Measurements from ENCODE around the gene RFX8. TPM values are rescaled to one million over a fixed set of nuclear protein-coding genes. Genes with fewer than 3 reads are reported as not detected.

Gene RFX8
- total RNA-seq, 4 donors from 2014 or later, result 0.91 TPM; not detected in 3

DNA sequence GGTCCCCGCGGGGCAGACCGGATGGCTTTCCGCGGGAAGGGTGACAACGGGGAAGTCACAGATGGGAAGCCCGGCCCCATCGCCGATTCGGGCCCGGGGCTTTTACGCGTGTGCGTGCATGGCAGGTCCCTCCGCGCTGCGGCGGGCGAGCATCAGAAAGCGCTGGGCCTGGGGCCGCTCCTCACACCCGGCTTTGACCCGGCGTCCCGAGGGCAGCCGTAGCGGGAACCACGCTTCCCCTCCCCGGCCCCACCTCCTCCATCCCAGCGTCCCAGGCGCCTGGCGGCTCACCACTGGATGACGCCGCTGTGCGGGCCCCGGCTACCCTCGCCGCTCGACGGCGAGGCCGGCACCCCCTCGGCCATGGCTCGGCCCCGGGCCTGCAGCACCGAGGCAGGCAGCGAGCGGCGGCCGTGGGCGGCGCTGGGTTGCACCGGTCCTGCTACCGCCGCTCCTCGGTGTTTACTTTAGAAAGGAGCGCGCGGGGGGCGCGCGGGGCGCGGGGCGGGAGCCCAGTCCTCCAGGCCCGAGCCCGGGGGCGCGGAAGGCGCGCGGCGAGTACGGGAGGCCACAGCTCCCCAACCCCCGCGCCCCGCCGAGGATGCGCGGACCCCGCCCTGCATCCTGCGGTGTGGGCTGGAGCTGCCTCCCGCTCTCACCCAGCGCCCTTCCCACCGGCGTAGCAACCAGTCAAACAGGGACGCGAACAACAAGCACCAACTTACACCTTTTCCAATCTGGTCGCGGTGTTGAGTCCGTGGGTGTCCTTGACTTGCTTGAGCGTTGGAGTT lies 806 bp downstream of the RFX8 start:
- no peak for TF ChIP-seq POLR2AphosphoS5 (IDR thresholded peaks at IDR 0.05)
- no peak for TF ChIP-seq EP300 (IDR thresholded peaks at IDR 0.05)
- TF ChIP-seq, protein P1, sequence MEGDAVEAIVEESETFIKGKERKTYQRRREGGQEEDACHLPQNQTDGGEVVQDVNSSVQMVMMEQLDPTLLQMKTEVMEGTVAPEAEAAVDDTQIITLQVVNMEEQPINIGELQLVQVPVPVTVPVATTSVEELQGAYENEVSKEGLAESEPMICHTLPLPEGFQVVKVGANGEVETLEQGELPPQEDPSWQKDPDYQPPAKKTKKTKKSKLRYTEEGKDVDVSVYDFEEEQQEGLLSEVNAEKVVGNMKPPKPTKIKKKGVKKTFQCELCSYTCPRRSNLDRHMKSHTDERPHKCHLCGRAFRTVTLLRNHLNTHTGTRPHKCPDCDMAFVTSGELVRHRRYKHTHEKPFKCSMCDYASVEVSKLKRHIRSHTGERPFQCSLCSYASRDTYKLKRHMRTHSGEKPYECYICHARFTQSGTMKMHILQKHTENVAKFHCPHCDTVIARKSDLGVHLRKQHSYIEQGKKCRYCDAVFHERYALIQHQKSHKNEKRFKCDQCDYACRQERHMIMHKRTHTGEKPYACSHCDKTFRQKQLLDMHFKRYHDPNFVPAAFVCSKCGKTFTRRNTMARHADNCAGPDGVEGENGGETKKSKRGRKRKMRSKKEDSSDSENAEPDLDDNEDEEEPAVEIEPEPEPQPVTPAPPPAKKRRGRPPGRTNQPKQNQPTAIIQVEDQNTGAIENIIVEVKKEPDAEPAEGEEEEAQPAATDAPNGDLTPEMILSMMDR (IDR thresholded peaks at IDR 0.05), result no peak
- no peak for TF ChIP-seq POLR2A (IDR thresholded peaks at IDR 0.05; ENCODE audit: low read depth)
- H3K27me3 ChIP-seq, result no peaks in the 10 kb centered on the region
- no peaks in the 10 kb centered on the region for H3K9me3 ChIP-seq
- 13% methylated on average over 5 of the region's 92 CpGs for WGBS
- H3K4me1 ChIP-seq, result peaks cover 6 to 22% (median 20%) of the 10 kb centered on the region in 4 donors
- H3K36me3 ChIP-seq, result no peaks in the 10 kb centered on the region
- H3K4me3 ChIP-seq, result peak overlapping the region; percentile 65 to 71 (median 66)
- no peak for DNase-seq (ENCODE audit: extremely low spot score)
- intact Hi-C loops (cut with DNase I), result no loop called here
- peak overlapping the region; percentile 61 to 75 (median 70) for H3K27ac ChIP-seq (replicated peaks in 1 of 4)

DNA sequence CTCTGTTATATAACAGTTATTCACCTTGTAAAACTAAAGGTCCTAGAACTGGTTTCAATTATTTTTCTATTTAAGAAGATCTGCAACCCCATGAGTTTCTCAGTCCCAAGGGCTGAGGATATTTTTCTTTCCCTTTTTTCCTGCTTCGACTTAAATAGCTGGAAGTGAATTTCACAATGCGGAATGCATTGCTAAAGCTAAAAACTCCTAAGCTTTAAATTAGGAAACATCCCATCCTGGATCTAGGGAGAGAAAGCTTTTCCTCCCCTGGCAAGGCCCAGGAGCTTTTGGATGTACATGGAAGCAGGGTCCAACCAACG lies 1.4 kb downstream of the RFX8 start:
- peaks cover 6 to 22% (median 18%) of the 10 kb centered on the region in 4 donors for H3K4me1 ChIP-seq
- peak overlapping the region; percentile 65 to 71 (median 66) for H3K4me3 ChIP-seq
- TF ChIP-seq, protein P1 (IDR thresholded peaks at IDR 0.05), result no peak
- no peak for TF ChIP-seq POLR2AphosphoS5 (IDR thresholded peaks at IDR 0.05)
- no peak for TF ChIP-seq POLR2A (IDR thresholded peaks at IDR 0.05; ENCODE audit: low read depth)
- no peak for TF ChIP-seq EP300 (IDR thresholded peaks at IDR 0.05)
- H3K9me3 ChIP-seq, result no peaks in the 10 kb centered on the region
- no peaks in the 10 kb centered on the region for H3K27me3 ChIP-seq
- intact Hi-C loops (cut with DNase I), result no loop called here
- 41% methylated on average over 3 of the region's 3 CpGs for WGBS
- no peak for DNase-seq (ENCODE audit: extremely low spot score)
- no peaks in the 10 kb centered on the region for H3K36me3 ChIP-seq
- H3K27ac ChIP-seq (replicated peaks in 1 of 4), result peak overlapping the region; percentile 61 to 75 (median 70)

DNA sequence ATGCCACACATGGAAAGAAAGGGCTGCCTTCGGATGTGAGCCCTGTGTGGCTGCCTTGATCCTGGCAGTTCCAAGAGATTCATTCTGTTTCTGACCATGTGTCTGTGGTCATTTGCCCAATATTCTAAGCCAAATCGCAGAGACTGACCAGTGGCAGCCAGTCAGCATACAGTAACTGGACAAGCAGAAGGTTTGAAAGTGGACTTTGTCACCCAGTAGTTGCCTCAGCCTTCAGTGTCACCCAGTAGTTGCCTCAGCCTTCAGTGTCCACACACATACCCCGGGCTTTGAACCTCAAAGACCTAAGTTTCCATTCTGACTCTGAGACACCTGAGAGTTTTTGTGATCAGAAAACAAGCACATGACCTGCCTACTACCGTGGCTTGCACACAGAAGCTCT lies 5.0 kb downstream of the RFX8 start:
- intact Hi-C loops (cut with DNase I), result no loop called here
- H3K27me3 ChIP-seq, result no peaks in the 10 kb centered on the region
- TF ChIP-seq POLR2AphosphoS5 (IDR thresholded peaks at IDR 0.05) (no peak), POLR2A (IDR thresholded peaks at IDR 0.05; ENCODE audit: low read depth) (no peak), EP300 (IDR thresholded peaks at IDR 0.05) (no peak)
- TF ChIP-seq, protein P1 (IDR thresholded peaks at IDR 0.05), result no peak

DNA sequence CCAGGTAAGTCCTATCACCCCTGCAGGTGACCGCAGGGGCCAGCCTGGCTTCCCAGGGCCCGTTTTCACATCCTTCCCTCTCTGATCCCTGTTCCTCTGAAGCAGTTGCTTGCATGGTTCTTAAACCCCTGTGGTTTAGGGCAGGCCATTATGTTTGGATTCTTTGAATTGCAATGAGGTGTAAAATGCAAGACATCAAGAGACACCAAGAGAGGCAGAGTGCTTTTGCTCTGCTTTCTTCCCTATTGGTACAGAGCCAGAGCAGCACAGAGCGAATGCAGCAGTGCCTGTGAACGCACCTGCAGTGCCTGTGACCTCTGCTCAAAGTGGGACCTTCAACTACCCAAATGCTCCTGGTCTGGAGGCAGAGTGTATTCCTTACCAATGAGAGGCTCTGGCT lies 7.6 kb downstream of the RFX8 start:
- no peak for DNase-seq (ENCODE audit: extremely low spot score)
- intact Hi-C loops (cut with DNase I), result no loop called here
- Histone ChIP-seq H3K4me1 (peaks cover 0 to 19% (median 10%) of the 10 kb centered on the region in 4 donors), H3K9me3 (no peaks in the 10 kb centered on the region), H3K27me3 (no peaks in the 10 kb centered on the region), H3K4me3 (no peak overlapping the region), H3K27ac (replicated peaks in 1 of 4) (no peak overlapping the region), H3K36me3 (no peaks in the 10 kb centered on the region)
- 92% methylated on average over 4 of the region's 4 CpGs for WGBS
- TF ChIP-seq POLR2AphosphoS5 (IDR thresholded peaks at IDR 0.05) (no peak), EP300 (IDR thresholded peaks at IDR 0.05) (no peak), POLR2A (IDR thresholded peaks at IDR 0.05; ENCODE audit: low read depth) (no peak)
- TF ChIP-seq, protein P1 (IDR thresholded peaks at IDR 0.05), result no peak

More for the DNA sequence above, 5.0 kb downstream of the RFX8 start:
- DNase-seq (ENCODE audit: extremely low spot score), result no peak
- no peak overlapping the region for H3K4me3 ChIP-seq
- H3K36me3 ChIP-seq, result no peaks in the 10 kb centered on the region
- H3K9me3 ChIP-seq, result no peaks in the 10 kb centered on the region
- peaks cover 9 to 24% (median 18%) of the 10 kb centered on the region in 4 donors for H3K4me1 ChIP-seq
- 99% methylated on average over 4 of the region's 4 CpGs for WGBS
- H3K27ac ChIP-seq (replicated peaks in 1 of 4), result no peak overlapping the region

All from esophagus muscularis mucosa (tissue), 4 donors.